SK-N-SH (cell line): ENCODE results near the gene NEDD8. TPM values are rescaled to one million over a fixed set of nuclear protein-coding genes. Genes with fewer than 3 reads are reported as not detected.
"Not testable (repeated sequence)": the region's sequence is repeated elsewhere in the genome, so short reads cannot be mapped to it uniquely, and the experiment has no call there.

ENCODE experiments used
- CTCF ChIA-PET: fragments of 300-600, 350-600 bp; formaldehyde crosslinking; extraction: SDS; loops from one replicate; lab custom pipeline; 2021; lab: Yijun Ruan, JAX
- POLR2A ChIA-PET: fragments of 350-600 bp; sonication (Branson Sonifier 250); formaldehyde crosslinking; extraction: SDS; loops from one replicate; lab custom pipeline; 2020; ENCODE audit warnings: antibody characterized with exemption, inconsistent platforms; lab: Yijun Ruan, JAX
- DNase-seq: peaks from one replicate; pipeline ENCODE4 v3.0.0; 2012
- H2AFZ ChIP-seq: fragments of 200-600 bp; sonication (generic); 2 replicates; pipeline ENCODE4 v1.8.1; 2016; ENCODE audit warnings: antibody characterized with exemption, mild to moderate bottlenecking, low read depth
- H3F3A ChIP-seq: fragments of 200-600 bp; sonication (generic); replicated peaks from 2 replicates; pipeline ENCODE3; 2016; ENCODE audit warnings: antibody characterized with exemption, mild to moderate bottlenecking; ENCODE audit not compliant: insufficient read depth
- H3K27ac ChIP-seq, 2 experiments: fragments of 200-500 bp in 1 of 2; fragments of 200-600 bp in 1 of 2; sonication (Bioruptor generic) in 1 of 2; sonication (generic), shearing (Covaris generic) in 1 of 2; 2 replicates each; pipeline versions ENCODE4 v1.5.1 to v1.6.1; 2014 to 2016; ENCODE audit warnings: low read depth in 2 of 2, inconsistent platforms in 1 of 2, low read length in 1 of 2, mild to moderate bottlenecking in 1 of 2, mixed read lengths in 1 of 2
- H3K27me3 ChIP-seq: fragments of 200-600 bp; sonication (generic), shearing (Covaris generic); 2 replicates; pipeline ENCODE4 v1.6.1; 2016; ENCODE audit warnings: mixed run types; ENCODE audit not compliant: insufficient read depth
- H3K36me3 ChIP-seq, 2 experiments: fragments of 200-500 bp in 1 of 2; fragments of 200-600 bp in 1 of 2; sonication (Bioruptor generic) in 1 of 2; sonication (generic) in 1 of 2; replicated peaks in 1 of 2; 2 replicates each; pipeline versions ENCODE3 to v1.5.1; 2014 to 2016; ENCODE audit warnings: low read length in 1 of 2, mild to moderate bottlenecking in 1 of 2; ENCODE audit not compliant: insufficient read depth in 2 of 2, control insufficient read depth in 1 of 2
- H3K4me1 ChIP-seq, 2 experiments: fragments of 200-500 bp in 1 of 2; fragments of 200-600 bp in 1 of 2; sonication (Bioruptor generic) in 1 of 2; sonication (generic), shearing (Covaris generic) in 1 of 2; 2 replicates each; pipeline versions ENCODE4 v1.5.1 to v1.6.1; 2014 to 2016; ENCODE audit warnings: low read depth in 1 of 2, low read length in 1 of 2, mixed run types in 1 of 2; ENCODE audit not compliant: insufficient read depth in 2 of 2, control insufficient read depth in 1 of 2
- H3K4me2 ChIP-seq: fragments of 200-600 bp; sonication (generic), shearing (Covaris generic); 2 replicates; pipeline ENCODE4 v1.6.1; 2017; ENCODE audit warnings: mixed run types
- H3K4me3 ChIP-seq, 2 experiments: fragments of 200-500 bp in 1 of 2; fragments of 200-600 bp in 1 of 2; sonication (Bioruptor generic) in 1 of 2; sonication (generic), shearing (Covaris generic) in 1 of 2; 2 replicates each; pipeline versions ENCODE4 v1.5.1 to v1.8.1; 2014 to 2016; ENCODE audit warnings: low read depth in 2 of 2, inconsistent platforms in 1 of 2, low read length in 1 of 2, mild to moderate bottlenecking in 1 of 2, mixed read lengths in 1 of 2, moderate library complexity in 1 of 2
- H3K79me2 ChIP-seq: fragments of 200-600 bp; sonication (generic); 2 replicates; pipeline ENCODE4 v1.8.1; 2017; ENCODE audit warnings: mild to moderate bottlenecking; ENCODE audit not compliant: insufficient read depth
- H3K9ac ChIP-seq: fragments of 200-600 bp; sonication (generic); 2 replicates; pipeline ENCODE4 v1.6.1; 2017; ENCODE audit warnings: mixed run types
- H3K9me2 ChIP-seq: fragments of 200-600 bp; sonication (generic); 2 replicates; pipeline ENCODE4 v1.6.1; 2017; ENCODE audit warnings: mixed run types
- H3K9me3 ChIP-seq: fragments of 200-600 bp; sonication (generic); 2 replicates; pipeline ENCODE4 v1.6.1; 2017; ENCODE audit warnings: mixed run types, mild to moderate bottlenecking, moderate library complexity
- H4K20me1 ChIP-seq: fragments of 200-600 bp; sonication (generic); 2 replicates; pipeline ENCODE4 v1.6.1; 2017; ENCODE audit warnings: mild to moderate bottlenecking, mixed run types; ENCODE audit not compliant: insufficient read depth
- CHD2 ChIP-seq: fragments of 150-350 bp; IDR thresholded peaks from 2 replicates; pipeline ENCODE4 v1.6.1; 2018; ENCODE audit warnings: low read length; ENCODE audit not compliant: partially characterized antibody
- EP300 ChIP-seq, 2 experiments: IDR thresholded peaks; 2 replicates each; pipeline versions ENCODE4 v1.4.0 to v1.6.1; 2012; ENCODE audit warnings: borderline replicate concordance in 1 of 2, low read depth in 1 of 2, low read length in 1 of 2
- FOXJ3 ChIP-seq: sonication (generic); formaldehyde crosslinking; IDR thresholded peaks from 2 replicates; pipeline ENCODE4 v1.5.1; 2020; ENCODE audit warnings: mild to moderate bottlenecking, missing genetic modification reagents
- IRF3 ChIP-seq: fragments of 150-350 bp; IDR thresholded peaks from 2 replicates; pipeline ENCODE4 v1.6.1; 2016; ENCODE audit warnings: mild to moderate bottlenecking, low read depth, low read length
- MAX ChIP-seq: IDR thresholded peaks from 2 replicates; pipeline ENCODE4 v1.4.0; 2012; ENCODE audit warnings: low read depth
- RXRA ChIP-seq: IDR thresholded peaks from 2 replicates; pipeline ENCODE4 v1.4.0; 2012; ENCODE audit warnings: low read depth, mild to moderate bottlenecking, borderline replicate concordance
- SMC3 ChIP-seq: IDR thresholded peaks from 2 replicates; pipeline ENCODE4 v1.6.1; 2012; ENCODE audit warnings: low read depth, low read length, improper control_type of control experiment
- TCF12 ChIP-seq: IDR thresholded peaks from 2 replicates; pipeline ENCODE4 v1.4.0; 2012
- TEAD4 ChIP-seq: IDR thresholded peaks from 2 replicates; pipeline ENCODE4 v1.4.0; 2012; ENCODE audit warnings: mild to moderate bottlenecking, borderline replicate concordance; ENCODE audit not compliant: insufficient read depth
- USF1 ChIP-seq: IDR thresholded peaks from 2 replicates; pipeline ENCODE4 v1.4.0; 2012; ENCODE audit warnings: low read depth, borderline replicate concordance
- WGBS: methylation state at CpG from one replicate; pipeline ENCODE4 v1.1.6; 2017; ENCODE audit warnings: low lambda C conversion rate; 5-methylcytosine and 5-hydroxymethylcytosine counted together
- polyA plus RNA-seq, 3 experiments: library from polyadenylated mRNA; depleted of rRNA; stranded (reverse); fragments of >200 nt; gene quantifications; 2 replicates each; pipeline ENCODE4 v1.2.3, GENCODE V29; 2012

NEDD8 gene
- polyA plus RNA-seq, 1 of the 3 experiments (the other 2 are of a cell fraction): 534 TPM

GRCh38 chr14:24219521-24219920, 12.6 kb downstream of the NEDD8 start:
- DNase-seq: no peak
- no peaks in the 10 kb centered on the region for H3K27me3 ChIP-seq
- H3K9ac ChIP-seq: no peak overlapping the region
- no peak overlapping the region for H3K4me2 ChIP-seq
- ChIA-PET POLR2A (interaction anchor here (1.3 kb wide), 1 partner anchor 19 kb away, joined by 6 read pairs; no protein-coding TSS in a partner anchor), CTCF (interaction anchor here (0.7 to 2.2 kb wide), 3 partner anchors 23 to 78 kb away, joined by 3 to 12 read pairs (median 6); partner anchors contain the start of gene TINF2)
- H3K36me3 ChIP-seq: peaks cover 9 to 15% of the 10 kb centered on the region in 2 experiments
- peaks cover 5 to 6% of the 10 kb centered on the region in 2 experiments; a peak in 1 of 4 replicates for H3K4me1 ChIP-seq
- H3K9me2 ChIP-seq: no peaks in the 10 kb centered on the region
- TF ChIP-seq FOXJ3 (CRISPR knock-in tag): no peak
- TF ChIP-seq TEAD4: no peak
- TF ChIP-seq CHD2: no peak
- no peak for TF ChIP-seq RXRA
- TF ChIP-seq USF1: no peak
- TF ChIP-seq SMC3: no peak
- H3K79me2 ChIP-seq: peaks cover 70% of the 10 kb centered on the region
- H4K20me1 ChIP-seq: peaks cover 7% of the 10 kb centered on the region; the same call in 1 of the 2 replicates
- H3F3A ChIP-seq: peaks cover 13% of the 10 kb centered on the region
- H3K4me3 ChIP-seq: no peak overlapping the region
- no peaks in the 10 kb centered on the region for H3K9me3 ChIP-seq
- no peak overlapping the region for H2AFZ ChIP-seq
- H3K27ac ChIP-seq: no peak overlapping the region
- 47% methylated on average over 3 of the region's 3 CpGs for WGBS

GRCh38 chr14:24219080-24219479, 13.1 kb downstream of the NEDD8 start:
- ChIA-PET POLR2A (interaction anchor here (0.6 to 1.3 kb wide), 2 partner anchors 16 to 19 kb away, joined by 3 to 6 read pairs; no protein-coding TSS in a partner anchor), CTCF (interaction anchor here (1.5 to 2.2 kb wide), 2 partner anchors 23 to 78 kb away, joined by 6 to 12 read pairs; partner anchors contain the start of gene TINF2)
- no peak for TF ChIP-seq MAX
- no peak for TF ChIP-seq TCF12
- no peak for TF ChIP-seq EP300 (IDR thresholded peaks at IDR 0.05; ENCODE audit: borderline replicate concordance in 1 of 2, low read depth in 1 of 2, low read length in 1 of 2)
- TF ChIP-seq IRF3: no peak
- TF ChIP-seq FOXJ3 (CRISPR knock-in tag): no peak
- H3K4me2 ChIP-seq: no peak overlapping the region
- H3K79me2 ChIP-seq: peaks cover 70% of the 10 kb centered on the region
- H3K27ac ChIP-seq: no peak overlapping the region
- no peaks in the 10 kb centered on the region for H3K27me3 ChIP-seq
- H3K4me3 ChIP-seq: no peak overlapping the region
- H3K9ac ChIP-seq: no peak overlapping the region
- no peaks in the 10 kb centered on the region for H3K9me2 ChIP-seq
- H3K9me3 ChIP-seq: no peaks in the 10 kb centered on the region
- peaks cover 11% of the 10 kb centered on the region for H3F3A ChIP-seq
- H3K4me1 ChIP-seq: peaks cover 4 to 11% of the 10 kb centered on the region in 2 experiments; a peak in 2 of 4 replicates
- WGBS: 91% methylated on average over 4 of the region's 4 CpGs
- DNase-seq: no peak
- H2AFZ ChIP-seq: no peak overlapping the region
- H4K20me1 ChIP-seq: peaks cover 7% of the 10 kb centered on the region; the same call in 1 of the 2 replicates
- H3K36me3 ChIP-seq: peaks cover 9 to 19% of the 10 kb centered on the region in 2 experiments

DNA sequence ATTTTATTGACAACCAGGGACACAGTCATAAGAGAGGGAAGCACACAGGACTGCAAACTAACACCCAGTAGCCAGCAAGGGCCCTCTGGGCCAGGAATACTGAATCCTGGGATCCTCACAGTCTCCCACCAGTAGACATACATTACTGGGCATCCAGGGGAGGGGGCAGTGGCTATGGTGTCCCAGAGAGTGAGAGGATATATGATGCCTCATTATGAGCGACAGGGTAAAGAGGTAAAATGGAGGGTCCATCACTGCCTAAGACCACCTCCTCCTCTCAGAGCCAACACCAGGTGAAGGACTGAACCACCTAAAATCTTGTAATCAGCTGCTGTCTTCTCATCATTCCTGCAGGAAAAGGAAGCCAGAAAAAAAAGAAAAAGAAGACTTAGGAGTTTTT, 15.3 kb downstream of the NEDD8 start:
- H3K27me3 ChIP-seq, H3K4me3 ChIP-seq, H3K27ac ChIP-seq, H3K9me2 ChIP-seq, H4K20me1 ChIP-seq, POLR2A ChIA-PET, H2AFZ ChIP-seq, DNase-seq, H3K9ac ChIP-seq, H3K4me2 ChIP-seq, H3K9me3 ChIP-seq: not testable (repeated sequence)
- H3K4me1 ChIP-seq: peaks cover 9 to 17% of the 10 kb centered on the region in 2 experiments; a peak in 3 of 4 replicates
- H3K36me3 ChIP-seq: peaks cover 9 to 23% of the 10 kb centered on the region in 2 experiments
- H3K79me2 ChIP-seq: peaks cover 59% of the 10 kb centered on the region
- peaks cover 26% of the 10 kb centered on the region for H3F3A ChIP-seq
- CTCF ChIA-PET: interaction anchor here (0.9 to 3.8 kb wide), 7 partner anchors 11 to 126 kb away, joined by 3 to 20 read pairs (median 11); partner anchors contain the start of genes IRF9 and TINF2
- WGBS: 100% methylated on average over 1 of the region's 1 CpG
